COLO668 (cell line): ENCODE data around the gene KCNA10.

Source experiments
- DNase-seq: peaks from one replicate; lab custom pipeline; 2025; ENCODE audit not compliant: unreplicated experiment; lab: John Stamatoyannopoulos, UW

KCNA10 gene

GRCh38 chr1:110502402-110503151, 16.4 kb downstream of the KCNA10 start:
- no peak for DNase-seq

- DNase-seq, result no peak
Observed at GRCh38 chr1:110501488-110502132, 17.4 kb downstream of the KCNA10 start.

GRCh38 chr1:110498270-110498669, 20.7 kb downstream of the KCNA10 start:
- peak; percentile 53 for DNase-seq

GRCh38 chr1:110495926-110496600, 22.9 kb downstream of the KCNA10 start:
- peak; percentile 88 for DNase-seq

- DNase-seq, result no peak
Observed at GRCh38 chr1:110494522-110495406, 24.2 kb downstream of the KCNA10 start.

- DNase-seq, result no peak
Observed at GRCh38 chr1:110494036-110494435, 24.9 kb downstream of the KCNA10 start.

- no peak for DNase-seq
Observed at GRCh38 chr1:110493059-110493699, 25.8 kb downstream of the KCNA10 start.

- DNase-seq, result no peak
Observed at GRCh38 chr1:110492573-110492972, 26.4 kb downstream of the KCNA10 start.

- no peak for DNase-seq
Observed at GRCh38 chr1:110490791-110491451, 28.1 kb downstream of the KCNA10 start.

- no peak for DNase-seq
Observed at GRCh38 chr1:110489973-110490542, 28.9 kb downstream of the KCNA10 start.

GRCh38 chr1:110489406-110489805, 29.6 kb downstream of the KCNA10 start:
- no peak for DNase-seq

GRCh38 chr1:110488867-110489266, 30.1 kb downstream of the KCNA10 start:
- no peak for DNase-seq

GRCh38 chr1:110488161-110488560, 30.8 kb downstream of the KCNA10 start:
- DNase-seq, result no peak

GRCh38 chr1:110487726-110488125, 31.2 kb downstream of the KCNA10 start:
- no peak for DNase-seq

GRCh38 chr1:110485725-110486124, 33.2 kb downstream of the KCNA10 start:
- DNase-seq, result no peak

GRCh38 chr1:110484801-110485200, 34.2 kb downstream of the KCNA10 start:
- DNase-seq, result no peak

- DNase-seq, result no peak
Observed at GRCh38 chr1:110483308-110483685, 35.7 kb downstream of the KCNA10 start.

GRCh38 chr1:110482662-110483307, 36.2 kb downstream of the KCNA10 start:
- no peak for DNase-seq

- DNase-seq, result no peak
Observed at GRCh38 chr1:110481968-110482623, 36.9 kb downstream of the KCNA10 start.
